Uterus (tissue), 4 donors: Measurements from ENCODE around the gene RTF1. TPM values are rescaled to one million over a fixed set of nuclear protein-coding genes. Genes with fewer than 3 reads are reported as not detected.
"Not testable (repeated sequence)": the region's sequence is repeated elsewhere in the genome, so short reads cannot be mapped to it uniquely, and the experiment has no call there.

Experiments used
- DNase-seq, 2 donors: peaks; one replicate each; pipeline ENCODE4 v3.0.0-alpha.2; 2019 to 2020
- H3K27ac ChIP-seq, 2 donors: fragments of 200-600 bp; sonication (generic); 1 replicate in 1 of 2; 2 replicates in 1 of 2; pipeline ENCODE4 v1.5.1; 2016 to 2018
- H3K27me3 ChIP-seq, 2 donors: fragments of 200-600 bp; sonication (generic); one replicate each; pipeline ENCODE4 v1.5.1; 2018 to 2019; ENCODE audit warnings: control low read depth in 1 of 2
- H3K36me3 ChIP-seq, 2 donors: fragments of 200-600 bp; sonication (generic); one replicate each; pipeline ENCODE4 v1.5.1; 2019; ENCODE audit warnings: control low read depth in 1 of 2
- H3K4me1 ChIP-seq, 2 donors: fragments of 200-600 bp; sonication (generic); one replicate each; pipeline ENCODE4 v1.5.1; 2018 to 2019; ENCODE audit warnings: control low read depth in 1 of 2
- H3K4me3 ChIP-seq, 2 donors: fragments of 200-600 bp; sonication (generic); 1 replicate in 1 of 2; 2 replicates in 1 of 2; pipeline ENCODE4 v1.5.1; 2018 to 2019; ENCODE audit warnings: mild to moderate bottlenecking in 1 of 2
- H3K9me3 ChIP-seq, 2 donors: fragments of 200-600 bp; sonication (generic); one replicate each; pipeline ENCODE4 v1.5.1; 2019; ENCODE audit warnings: control low read depth in 1 of 2
- CTCF ChIP-seq, 4 experiments: fragments of 200-600 bp in 2 of 4; fragments of 450-650 bp in 2 of 4; sonication (generic) in 2 of 4; IDR thresholded peaks; one replicate each; pipeline ENCODE4 v1.5.1; 2016 to 2019; ENCODE audit warnings: antibody characterized with exemption in 4 of 4, mild to moderate bottlenecking in 2 of 4, moderate library complexity in 1 of 4
- POLR2A ChIP-seq, 2 donors: fragments of 450-650 bp; IDR thresholded peaks; one replicate each; pipeline ENCODE4 v1.6.1; 2016; ENCODE audit warnings: antibody characterized with exemption in 2 of 2, mild to moderate bottlenecking in 1 of 2, moderate library complexity in 1 of 2
- intact Hi-C: fragments of 100-400 bp; cut with DNase I; formaldehyde crosslinking; loops from one replicate; pipeline ENCODE4 v1.15.1; 2023; ENCODE audit warnings: low total_unique reads
- total RNA-seq, 4 donors: library from RNA; depleted of rRNA in 3 of 4; stranded (reverse); fragments of >200 nt in 3 of 4; gene quantifications; one replicate each; pipeline versions ENCODE4 v1.1.0 to v1.2.4, GENCODE V29; 2014 to 2023
- donor health status: DM: yes; HTN: yes; CAD: no.

The RTF1 gene
- total RNA-seq, 4 donors from 2014 or later, result 7.4 to 39.6 (median 24.2) TPM

- DNase-seq, result no peak
- Histone ChIP-seq H3K27me3 (no peaks in the 10 kb centered on the region), H3K9me3 (no peaks in the 10 kb centered on the region), H3K4me1 (no peaks in the 10 kb centered on the region), H3K27ac (no peak overlapping the region), H3K36me3 (no peaks in the 10 kb centered on the region), H3K4me3 (no peak overlapping the region)
- intact Hi-C loops, result no loop called here
- no peak for TF ChIP-seq CTCF (IDR thresholded peaks at IDR 0.05)
- TF ChIP-seq POLR2A (IDR thresholded peaks at IDR 0.05), result no peak
Measured at GRCh38 chr15:41437448-41437847, 20.6 kb downstream of the RTF1 start.

GRCh38 chr15:41438206-41438605 lies 21.3 kb downstream of the RTF1 start:
- no peaks in the 10 kb centered on the region for H3K4me1 ChIP-seq
- TF ChIP-seq CTCF (IDR thresholded peaks at IDR 0.05) (no peak), POLR2A (IDR thresholded peaks at IDR 0.05) (no peak)
- no peak for DNase-seq
- intact Hi-C loops, result no loop called here
- H3K36me3 ChIP-seq, result no peaks in the 10 kb centered on the region
- H3K27ac ChIP-seq, result no peak overlapping the region
- H3K4me3 ChIP-seq, result no peak overlapping the region
- H3K9me3 ChIP-seq, result no peaks in the 10 kb centered on the region
- no peaks in the 10 kb centered on the region for H3K27me3 ChIP-seq

GRCh38 chr15:41438745-41439144 lies 21.9 kb downstream of the RTF1 start:
- H3K4me1 ChIP-seq, H3K9me3 ChIP-seq, intact Hi-C loops, H3K27ac ChIP-seq, H3K36me3 ChIP-seq, H3K27me3 ChIP-seq, H3K4me3 ChIP-seq, DNase-seq: not testable (repeated sequence)

GRCh38 chr15:41443275-41443674 lies 26.4 kb downstream of the RTF1 start:
- H3K4me1 ChIP-seq, result no peaks in the 10 kb centered on the region
- no peaks in the 10 kb centered on the region for H3K9me3 ChIP-seq
- intact Hi-C loops, result no loop called here
- DNase-seq, result no peak
- TF ChIP-seq POLR2A (IDR thresholded peaks at IDR 0.05), result no peak
- no peaks in the 10 kb centered on the region for H3K36me3 ChIP-seq
- no peaks in the 10 kb centered on the region for H3K27me3 ChIP-seq
- no peak overlapping the region for H3K27ac ChIP-seq
- no peak overlapping the region for H3K4me3 ChIP-seq

- intact Hi-C loops, result no loop called here
- DNase-seq, result no peak
- Histone ChIP-seq H3K4me1 (no peaks in the 10 kb centered on the region), H3K9me3 (no peaks in the 10 kb centered on the region), H3K36me3 (no peaks in the 10 kb centered on the region), H3K27me3 (no peaks in the 10 kb centered on the region), H3K27ac (no peak overlapping the region), H3K4me3 (no peak overlapping the region)
- TF ChIP-seq POLR2A (IDR thresholded peaks at IDR 0.05) (no peak), CTCF (IDR thresholded peaks at IDR 0.05) (no peak)
Measured at GRCh38 chr15:41445399-41445798, 28.5 kb downstream of the RTF1 start.

GRCh38 chr15:41462084-41462795 lies 45.3 kb downstream of the RTF1 start:
- intact Hi-C loops, result no loop called here
- Histone ChIP-seq H3K27ac (no peak overlapping the region), H3K4me3 (no peak overlapping the region), H3K9me3 (no peaks in the 10 kb centered on the region), H3K27me3 (no peaks in the 10 kb centered on the region), H3K36me3 (no peaks in the 10 kb centered on the region), H3K4me1 (no peaks in the 10 kb centered on the region)
- TF ChIP-seq CTCF (IDR thresholded peaks at IDR 0.05) (no peak), POLR2A (IDR thresholded peaks at IDR 0.05) (no peak)
- no peak for DNase-seq
